Spleen (tissue), 11 donors: ENCODE results near the gene AP1AR. TPM values are rescaled to one million over a fixed set of nuclear protein-coding genes. Genes with fewer than 3 reads are reported as not detected.

Experiments
- DNase-seq: peaks from one replicate; pipeline ENCODE4 v3.0.0-alpha.2; 2020
- H3K27ac ChIP-seq, 8 donors: fragments of 200-600 bp; sonication (generic) in 7 of 8; 1 replicate in 4 of 8; 2 replicates in 4 of 8; pipeline versions ENCODE4 v1.5.0 to v1.8.0; 2016 to 2021; ENCODE audit warnings: inconsistent platforms in 4 of 8, mild to moderate bottlenecking in 4 of 8, moderate library complexity in 1 of 8
- H3K27me3 ChIP-seq, 7 donors: fragments of 200-600 bp; sonication (generic) in 6 of 7; replicated peaks in 1 of 7; 1 replicate in 4 of 7; 2 replicates in 3 of 7; pipeline versions ENCODE4 v1.5.0 to v1.8.0; 2016 to 2021; ENCODE audit warnings: inconsistent platforms in 3 of 7, mild to moderate bottlenecking in 1 of 7
- H3K36me3 ChIP-seq, 6 donors: fragments of 200-600 bp; sonication (generic) in 5 of 6; 1 replicate in 4 of 6; 2 replicates in 2 of 6; pipeline versions ENCODE4 v1.5.0 to v1.8.0; 2016 to 2021; ENCODE audit warnings: inconsistent platforms in 2 of 6
- H3K4me1 ChIP-seq, 6 donors: fragments of 200-600 bp; sonication (generic) in 5 of 6; 1 replicate in 3 of 6; 2 replicates in 3 of 6; pipeline versions ENCODE4 v1.5.0 to v1.8.0; 2016 to 2021; ENCODE audit warnings: inconsistent platforms in 3 of 6
- H3K4me3 ChIP-seq, 8 donors: fragments of 200-600 bp; sonication (generic) in 7 of 8; 1 replicate in 4 of 8; 2 replicates in 4 of 8; pipeline versions ENCODE4 v1.5.0 to v1.8.0; 2016 to 2021; ENCODE audit warnings: inconsistent platforms in 4 of 8, mild to moderate bottlenecking in 4 of 8, moderate library complexity in 2 of 8
- H3K9me3 ChIP-seq, 8 donors: fragments of 200-600 bp; sonication (generic) in 7 of 8; 1 replicate in 4 of 8; 2 replicates in 4 of 8; pipeline versions ENCODE4 v1.5.0 to v1.8.0; 2016 to 2021; ENCODE audit warnings: inconsistent platforms in 4 of 8
- POLR2A ChIP-seq, 3 donors: fragments of 450-650 bp; IDR thresholded peaks; one replicate each; pipeline ENCODE4 v1.5.1; 2017; ENCODE audit warnings: antibody characterized with exemption in 3 of 3, mild to moderate bottlenecking in 1 of 3
- POLR2AphosphoS5 ChIP-seq, 3 donors: sonication (generic); formaldehyde crosslinking; IDR thresholded peaks; one replicate each; pipeline ENCODE4 v1.5.1; 2017; ENCODE audit warnings: antibody characterized with exemption in 3 of 3
- WGBS, 5 donors: extraction: QIAGEN DNeasy Blood & Tissue Kit in 3 of 5; methylation state at CpG; one replicate each; pipeline versions ENCODE4 v1.1.5 to v1.1.7; 2013 to 2018; 5-methylcytosine and 5-hydroxymethylcytosine counted together
- intact Hi-C: fragments of 100-400 bp; cut with DNase I; formaldehyde crosslinking; loops from one replicate; pipeline ENCODE4 v1.15.0; 2023; ENCODE audit warnings: low total_unique reads
- polyA plus RNA-seq, 3 donors: library from polyadenylated mRNA; stranded (reverse); fragments of 200-250 nt; gene quantifications; one replicate each; pipeline ENCODE4 v1.2.1, GENCODE V29; 2013
- total RNA-seq, 7 donors: library from RNA; depleted of rRNA in 3 of 7; stranded (reverse); fragments of >200 nt in 3 of 7; fragmentation: NEBNext Ultra II Directional in 4 of 7; extraction: Animal tissue kit (Norgen Biotek cat#: 25700) in 4 of 7; gene quantifications; one replicate each; pipeline versions ENCODE4 v1.1.0 to v1.2.1, GENCODE V29; 2016 to 2021
- TF ChIP-seq, protein P1 (sequence below), 11 experiments: fragments of 200-600 bp in 7 of 11; fragments of 450-650 bp in 4 of 11; sonication (generic) in 4 of 11; IDR thresholded peaks in 8 of 11; conservative IDR thresholded peaks in 3 of 11; 1 replicate in 7 of 11; 2 replicates in 4 of 11; pipeline versions ENCODE4 v1.4.0 to v1.8.0; 2016 to 2021; ENCODE audit warnings: antibody characterized with exemption in 11 of 11, inconsistent platforms in 4 of 11, mild to moderate bottlenecking in 1 of 11
- donor health status: healthy with polysubstance abuse.
- donor health status: DM: no; HTN: no; CAD: no; lungs with moderate emphysema.
- donor health status: DM: no; HTN: no; CAD: no.
- donor health status: Bipolar disorder and iron deficiency.
- donor health status: healthy.
- donor health status: DM: no; HTN: no; CAD: no.
- donor health status: DM: yes; HTN: yes; CAD: no.

The AP1AR gene
- total and polyA plus RNA-seq, 10 donors = 9.7 to 32.4 (median 21.5) TPM

DNA sequence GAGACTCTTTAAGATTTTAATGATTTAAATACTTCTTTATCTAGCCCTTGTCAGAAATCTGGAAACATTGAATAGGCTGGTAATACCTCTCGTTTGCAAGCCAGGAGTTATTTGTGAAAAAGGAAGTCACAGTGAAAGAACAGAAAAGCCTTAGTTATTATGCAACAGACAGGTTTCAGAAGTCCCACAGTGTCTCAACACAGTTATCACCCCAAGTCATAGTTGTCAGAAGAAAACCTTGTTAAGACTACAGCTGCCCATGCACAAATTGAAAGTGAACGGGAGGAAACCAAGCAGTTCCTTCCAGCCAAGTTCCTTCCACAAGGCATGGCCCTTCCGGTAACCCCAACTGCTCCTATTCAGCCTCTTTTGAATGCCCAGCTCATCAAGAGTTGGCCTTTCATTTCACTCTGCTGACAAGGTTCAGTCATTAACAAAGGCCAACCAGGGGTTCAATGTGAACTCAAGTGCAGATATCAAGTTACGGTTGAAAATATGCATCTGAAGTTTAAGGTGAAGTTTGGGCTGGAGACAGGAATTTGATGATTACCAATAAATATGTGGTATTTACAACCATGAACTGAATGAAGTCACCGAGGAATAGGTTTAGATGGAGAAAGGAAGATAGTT, 81.1 kb downstream of the AP1AR start:
- peak overlapping the region; percentile 61 to 87 (median 76) for H3K27ac ChIP-seq
- DNase-seq = no peak
- peak overlapping the region in 1 of 8 donors; percentile 46 for H3K4me3 ChIP-seq
- intact Hi-C loops = no loop called here
- peaks cover 0 to 82% (median 38%) of the 10 kb centered on the region in 6 donors for H3K4me1 ChIP-seq
- no peak for TF ChIP-seq POLR2AphosphoS5 (IDR thresholded peaks at IDR 0.05)
- TF ChIP-seq, protein P1, sequence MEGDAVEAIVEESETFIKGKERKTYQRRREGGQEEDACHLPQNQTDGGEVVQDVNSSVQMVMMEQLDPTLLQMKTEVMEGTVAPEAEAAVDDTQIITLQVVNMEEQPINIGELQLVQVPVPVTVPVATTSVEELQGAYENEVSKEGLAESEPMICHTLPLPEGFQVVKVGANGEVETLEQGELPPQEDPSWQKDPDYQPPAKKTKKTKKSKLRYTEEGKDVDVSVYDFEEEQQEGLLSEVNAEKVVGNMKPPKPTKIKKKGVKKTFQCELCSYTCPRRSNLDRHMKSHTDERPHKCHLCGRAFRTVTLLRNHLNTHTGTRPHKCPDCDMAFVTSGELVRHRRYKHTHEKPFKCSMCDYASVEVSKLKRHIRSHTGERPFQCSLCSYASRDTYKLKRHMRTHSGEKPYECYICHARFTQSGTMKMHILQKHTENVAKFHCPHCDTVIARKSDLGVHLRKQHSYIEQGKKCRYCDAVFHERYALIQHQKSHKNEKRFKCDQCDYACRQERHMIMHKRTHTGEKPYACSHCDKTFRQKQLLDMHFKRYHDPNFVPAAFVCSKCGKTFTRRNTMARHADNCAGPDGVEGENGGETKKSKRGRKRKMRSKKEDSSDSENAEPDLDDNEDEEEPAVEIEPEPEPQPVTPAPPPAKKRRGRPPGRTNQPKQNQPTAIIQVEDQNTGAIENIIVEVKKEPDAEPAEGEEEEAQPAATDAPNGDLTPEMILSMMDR (IDR thresholded peaks at IDR 0.05 in 8 of 11, conservative IDR thresholded peaks at IDR 0.05 in 3 of 11) = no peak
- no peak for TF ChIP-seq POLR2A (IDR thresholded peaks at IDR 0.05)
- no peaks in the 10 kb centered on the region for H3K27me3 ChIP-seq
- WGBS, 5 donors = 42 to 55% (median 50%) methylated on average over 5 of the region's 5 CpGs
- H3K36me3 ChIP-seq = peaks cover 0 to 7% (median 0%) of the 10 kb centered on the region in 6 donors
- no peaks in the 10 kb centered on the region for H3K9me3 ChIP-seq

DNA sequence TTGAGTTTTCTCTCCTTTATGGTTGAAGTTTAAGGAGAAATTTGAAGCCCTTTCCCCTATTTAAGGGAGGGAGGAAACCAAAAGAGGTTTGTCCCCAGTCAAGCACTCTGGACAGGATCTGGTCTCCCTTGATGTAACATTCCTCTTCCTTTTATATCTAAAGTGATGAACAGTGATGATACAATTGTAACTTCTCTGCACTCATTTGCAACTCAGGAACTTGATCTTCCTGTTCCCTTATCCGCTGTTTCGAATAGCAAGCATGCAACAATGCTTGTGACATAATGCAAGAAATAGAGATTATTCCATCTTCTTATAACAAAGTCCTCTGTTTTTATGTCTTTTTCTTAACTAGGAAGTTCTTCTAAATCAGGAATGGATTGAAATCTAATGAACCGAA, 83.9 kb downstream of the AP1AR start:
- peaks cover 0 to 85% (median 37%) of the 10 kb centered on the region in 6 donors for H3K4me1 ChIP-seq
- WGBS, 5 donors = 42 to 68% (median 47%) methylated on average over 3 of the region's 3 CpGs
- H3K27ac ChIP-seq = peak overlapping the region in 7 of 8 donors; percentile 30 to 87 (median 58)
- intact Hi-C loops = no loop called here
- peaks cover 0 to 12% (median 0%) of the 10 kb centered on the region in 6 donors for H3K36me3 ChIP-seq
- no peaks in the 10 kb centered on the region for H3K9me3 ChIP-seq
- no peak overlapping the region for H3K4me3 ChIP-seq
- TF ChIP-seq POLR2A (IDR thresholded peaks at IDR 0.05) (no peak), POLR2AphosphoS5 (IDR thresholded peaks at IDR 0.05) (no peak)
- TF ChIP-seq, protein P1 (IDR thresholded peaks at IDR 0.05 in 8 of 11, conservative IDR thresholded peaks at IDR 0.05 in 3 of 11) = no peak
- H3K27me3 ChIP-seq = no peaks in the 10 kb centered on the region
- DNase-seq = no peak

DNA sequence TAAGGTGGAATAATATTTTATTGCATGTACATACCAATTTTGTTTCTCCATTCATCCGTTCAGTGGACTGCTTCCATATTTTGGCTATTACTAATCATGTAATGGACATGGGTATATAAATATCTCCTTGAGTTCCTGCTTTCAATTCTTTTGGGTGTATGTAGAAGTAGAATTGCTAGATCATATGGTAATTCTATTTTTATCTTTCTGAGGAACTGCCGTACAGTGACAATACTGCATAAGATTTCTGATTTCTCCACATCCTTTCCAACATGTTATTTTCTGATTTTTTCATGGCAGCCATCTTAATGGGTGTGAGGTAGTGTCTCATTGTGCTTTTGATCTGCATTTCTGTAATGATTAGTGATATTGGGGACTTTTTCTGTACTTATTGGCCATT, 84.8 kb downstream of the AP1AR start:
- TF ChIP-seq, protein P1 (IDR thresholded peaks at IDR 0.05 in 8 of 11, conservative IDR thresholded peaks at IDR 0.05 in 3 of 11) = no peak
- TF ChIP-seq POLR2AphosphoS5 (IDR thresholded peaks at IDR 0.05) = no peak
- no peak for TF ChIP-seq POLR2A (IDR thresholded peaks at IDR 0.05)
- Histone ChIP-seq H3K27me3 (no peaks in the 10 kb centered on the region), H3K4me1 (peaks cover 0 to 81% (median 36%) of the 10 kb centered on the region in 6 donors), H3K4me3 (no peak overlapping the region), H3K36me3 (peaks cover 0 to 12% (median 0%) of the 10 kb centered on the region in 6 donors), H3K9me3 (no peaks in the 10 kb centered on the region), H3K27ac (peak overlapping the region in 7 of 8 donors; percentile 17 to 87 (median 58))
- 49 to 78% (median 68%) methylated on average over 2 of the region's 2 CpGs for WGBS, 5 donors
- no peak for DNase-seq
- intact Hi-C loops = no loop called here

DNA sequence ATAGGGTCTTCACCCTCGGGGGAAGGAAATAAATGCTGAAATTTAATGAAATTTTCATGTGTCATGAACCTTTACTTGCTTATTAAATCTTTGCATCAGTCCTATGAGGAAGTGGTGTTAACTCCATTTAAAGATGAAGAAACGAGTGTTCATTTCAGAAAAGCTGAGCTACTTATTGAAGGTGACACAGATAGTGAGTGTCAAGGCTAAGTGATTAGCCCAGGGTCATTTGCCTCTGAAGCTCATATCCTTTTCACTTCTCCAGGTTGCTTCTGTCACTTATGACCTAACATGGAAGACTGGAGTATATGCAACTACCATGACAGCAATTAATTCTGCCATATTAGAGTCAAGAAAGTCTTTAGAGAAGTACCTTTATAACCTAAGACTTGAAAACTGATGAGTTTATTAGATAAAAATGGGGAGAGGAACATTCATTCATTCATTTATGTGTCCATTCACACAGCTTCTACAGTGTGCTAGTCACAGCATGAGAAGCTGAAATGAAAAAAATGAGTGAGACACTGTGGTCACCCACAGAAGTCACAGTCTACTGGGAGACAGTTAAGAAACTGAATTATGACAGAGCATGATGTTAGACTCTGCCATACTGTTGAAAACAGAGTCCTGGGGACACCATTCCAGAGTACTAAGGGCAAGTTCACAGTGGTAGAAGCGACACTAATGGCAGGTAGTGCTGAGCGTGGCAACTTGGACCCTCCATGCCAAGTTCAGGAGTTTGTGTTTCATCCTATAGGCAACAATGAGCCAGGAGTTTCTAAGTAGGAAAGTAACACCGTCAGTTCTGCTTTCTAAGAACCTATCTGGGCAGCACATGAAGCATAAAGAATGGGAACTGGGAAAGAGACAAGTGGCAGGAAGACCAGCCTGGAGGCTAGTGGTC, 86.9 kb downstream of the AP1AR start:
- TF ChIP-seq POLR2AphosphoS5 (IDR thresholded peaks at IDR 0.05) (no peak), POLR2A (IDR thresholded peaks at IDR 0.05) (no peak)
- TF ChIP-seq, protein P1 (IDR thresholded peaks at IDR 0.05 in 8 of 11, conservative IDR thresholded peaks at IDR 0.05 in 3 of 11) = no peak
- H3K4me1 ChIP-seq = peaks cover 0 to 72% (median 26%) of the 10 kb centered on the region in 6 donors
- intact Hi-C loops = no loop called here
- no peak for DNase-seq
- H3K27ac ChIP-seq = peak overlapping the region in 3 of 8 donors; percentile 3 to 31 (median 9)
- 66 to 84% (median 73%) methylated on average over 5 of the region's 5 CpGs for WGBS, 5 donors
- no peak overlapping the region for H3K4me3 ChIP-seq
- H3K27me3 ChIP-seq = no peaks in the 10 kb centered on the region
- no peaks in the 10 kb centered on the region for H3K9me3 ChIP-seq
- peaks cover 0 to 13% (median 0%) of the 10 kb centered on the region in 6 donors for H3K36me3 ChIP-seq
